ENCODE measurements around the gene HDAC3.
A peak's percentile ranks its signal among the peaks of the same experiment; 100 is the strongest.

The HDAC3 gene

GRCh38 chr5:141636413-141637122, at the start of gene HDAC3, which contains the start of gene RELL2:
HDAC3 (minus strand) TSS chr5:141636849; CDS start chr5:141636790, 59 bp downstream.
RELL2 (plus strand) TSS chr5:141636997; CDS start chr5:141638226, 1,229 bp downstream.
- DNase-seq, result peak; percentile 95

GRCh38 chr5:141685591-141685990, 48.9 kb upstream of the HDAC3 start:
- DNase-seq, result no peak

- no peak for DNase-seq
These were observed 47.0 kb upstream of the HDAC3 start for GRCh38 chr5:141683596-141684141.

- peak; percentile 77 for DNase-seq
These were observed 45.3 kb upstream of the HDAC3 start, which contains the start of gene ARAP3 for GRCh38 chr5:141681695-141682641. ARAP3 (minus strand) TSS chr5:141682230; CDS start chr5:141680486, 1,744 bp downstream.

GRCh38 chr5:141681295-141681694, 44.6 kb upstream of the HDAC3 start:
- no peak for DNase-seq

GRCh38 chr5:141680751-141681201, 44.1 kb upstream of the HDAC3 start:
- no peak for DNase-seq

- DNase-seq, result no peak
These were observed 43.5 kb upstream of the HDAC3 start for GRCh38 chr5:141680178-141680577.

- no peak for DNase-seq
These were observed 40.8 kb upstream of the HDAC3 start for GRCh38 chr5:141677415-141677814.

- no peak for DNase-seq
These were observed 39.0 kb upstream of the HDAC3 start for GRCh38 chr5:141675672-141676071.

- DNase-seq, result no peak
These were observed 38.1 kb upstream of the HDAC3 start for GRCh38 chr5:141674747-141675146.

- DNase-seq, result no peak
These were observed 36.5 kb upstream of the HDAC3 start for GRCh38 chr5:141672841-141673813.

- no peak for DNase-seq
These were observed 35.6 kb upstream of the HDAC3 start for GRCh38 chr5:141672071-141672840.

GRCh38 chr5:141669520-141669919, 32.9 kb upstream of the HDAC3 start:
- DNase-seq, result no peak

- DNase-seq, result no peak
These were observed 32.1 kb upstream of the HDAC3 start for GRCh38 chr5:141668601-141669265.

GRCh38 chr5:141665995-141666940, 29.6 kb upstream of the HDAC3 start:
- DNase-seq, result no peak

GRCh38 chr5:141664733-141665461, 28.2 kb upstream of the HDAC3 start:
- DNase-seq, result peak; percentile 85

- DNase-seq, result no peak
These were observed 26.9 kb upstream of the HDAC3 start for GRCh38 chr5:141663506-141663905.

- DNase-seq, result no peak
These were observed 25.4 kb upstream of the HDAC3 start for GRCh38 chr5:141662028-141662427.

Data from right forelimb (tissue), 1 donor.